ENCODE results near the gene RASA3. TPM values are rescaled to one million over a fixed set of nuclear protein-coding genes. Genes with fewer than 3 reads are reported as not detected.

Gene RASA3
- total RNA-seq, 1 donor from 2014 or later, result 41.1 TPM

- FAIRE-seq (no peak), DNase-seq (ENCODE audit: low read depth) (no peak)
- H4K20me1 ChIP-seq (ENCODE audit: insufficient read depth, low read length), result peaks cover 25% of the 10 kb centered on the region
- no peaks in the 10 kb centered on the region for H3K4me1 Mint-ChIP-seq (ENCODE audit: low read depth, unreplicated experiment)
- peaks cover 6% of the 10 kb centered on the region for H3K4me1 ChIP-seq (ENCODE audit: insufficient read depth, low read length)
- peaks cover 11% of the 10 kb centered on the region for H3K9me3 Mint-ChIP-seq (ENCODE audit: unreplicated experiment)
- H3K4me3 ChIP-seq (ENCODE audit: insufficient read depth, low read depth, low read length), result no peak overlapping the region
- no peaks in the 10 kb centered on the region for H3K9me3 ChIP-seq (ENCODE audit: insufficient read depth, low read depth, low read length)
- H3K4me3 Mint-ChIP-seq (ENCODE audit: unreplicated experiment), result no peak overlapping the region
- no peak overlapping the region for H3K27ac Mint-ChIP-seq (ENCODE audit: unreplicated experiment)
- H3K36me3 ChIP-seq (ENCODE audit: insufficient read depth, low read length), result no peaks in the 10 kb centered on the region
- no peaks in the 10 kb centered on the region for H3K27me3 Mint-ChIP-seq (ENCODE audit: low read depth, unreplicated experiment)
- no peaks in the 10 kb centered on the region for H3K79me2 ChIP-seq (ENCODE audit: insufficient read depth, low read length)
- H3K27ac ChIP-seq (ENCODE audit: low read depth, low read length), result no peak overlapping the region
- TF ChIP-seq CTCF (IDR thresholded peaks at IDR 0.05; ENCODE audit: insufficient read depth, low read depth, low read length) (no peak), EZH2 (IDR thresholded peaks at IDR 0.05; ENCODE audit: insufficient read depth, low read length) (no peak)
- H2AFZ ChIP-seq (ENCODE audit: low read depth, low read length), result no peak overlapping the region
- H3K27me3 ChIP-seq (ENCODE audit: insufficient read depth, low read length), result no peaks in the 10 kb centered on the region
- peaks cover 34% of the 10 kb centered on the region for H3K36me3 Mint-ChIP-seq (ENCODE audit: low read depth, unreplicated experiment)
- no peak overlapping the region for H3K9ac ChIP-seq (ENCODE audit: low read length)
- H3K4me2 ChIP-seq (ENCODE audit: low read length), result no peak overlapping the region
Observed at GRCh38 chr13:113943821-113944565, 188.4 kb downstream of the RASA3 start.

GRCh38 chr13:113942591-113943103, 189.8 kb downstream of the RASA3 start:
- H3K4me3 Mint-ChIP-seq (ENCODE audit: unreplicated experiment), result no peak overlapping the region
- TF ChIP-seq CTCF (IDR thresholded peaks at IDR 0.05; ENCODE audit: insufficient read depth, low read depth, low read length), result no peak
- TF ChIP-seq EZH2 (IDR thresholded peaks at IDR 0.05; ENCODE audit: insufficient read depth, low read length), result no peak
- Histone ChIP-seq H2AFZ (ENCODE audit: low read depth, low read length) (no peak overlapping the region), H3K9ac (ENCODE audit: low read length) (no peak overlapping the region), H3K27ac (ENCODE audit: low read depth, low read length) (no peak overlapping the region), H3K9me3 (ENCODE audit: insufficient read depth, low read depth, low read length) (no peaks in the 10 kb centered on the region), H3K4me1 (ENCODE audit: insufficient read depth, low read length) (peaks cover 6% of the 10 kb centered on the region), H3K79me2 (ENCODE audit: insufficient read depth, low read length) (no peaks in the 10 kb centered on the region), H3K27me3 (ENCODE audit: insufficient read depth, low read length) (no peaks in the 10 kb centered on the region), H3K36me3 (ENCODE audit: insufficient read depth, low read length) (no peaks in the 10 kb centered on the region), H3K4me2 (ENCODE audit: low read length) (no peak overlapping the region), H3K4me3 (ENCODE audit: insufficient read depth, low read depth, low read length) (no peak overlapping the region), H4K20me1 (ENCODE audit: insufficient read depth, low read length) (peaks cover 25% of the 10 kb centered on the region)
- H3K4me1 Mint-ChIP-seq (ENCODE audit: low read depth, unreplicated experiment), result peaks cover 7% of the 10 kb centered on the region
- no peak overlapping the region for H3K27ac Mint-ChIP-seq (ENCODE audit: unreplicated experiment)
- DNase-seq (ENCODE audit: low read depth) (no peak), FAIRE-seq (no peak)
- no peaks in the 10 kb centered on the region for H3K27me3 Mint-ChIP-seq (ENCODE audit: low read depth, unreplicated experiment)
- H3K36me3 Mint-ChIP-seq (ENCODE audit: low read depth, unreplicated experiment), result peaks cover 32% of the 10 kb centered on the region
- peaks cover 6% of the 10 kb centered on the region for H3K9me3 Mint-ChIP-seq (ENCODE audit: unreplicated experiment)

Data from astrocyte (in vitro differentiated cells and primary cell).